DOHH2 (cell line): ENCODE data around the gene FABP1.

Source experiments
- H3F3A ChIP-seq: fragments of 200-600 bp; sonication (generic), shearing (Covaris generic); 2 replicates; pipeline ENCODE4 v1.6.0; 2016; ENCODE audit warnings: antibody characterized with exemption, mild to moderate bottlenecking; ENCODE audit not compliant: control insufficient read depth, insufficient read depth
- H3K27ac ChIP-seq: fragments of 200-600 bp; sonication (generic); 2 replicates; pipeline ENCODE4 v1.5.1; 2014; ENCODE audit warnings: low read depth, mild to moderate bottlenecking, low read length, moderate library complexity
- H3K27me3 ChIP-seq: fragments of 200-600 bp; sonication (generic); 2 replicates; pipeline ENCODE4 v1.6.1; 2014; ENCODE audit warnings: mild to moderate bottlenecking, low read length, mixed read lengths; ENCODE audit not compliant: control insufficient read depth
- H3K36me3 ChIP-seq: fragments of 200-600 bp; sonication (generic); 2 replicates; pipeline ENCODE4 v1.6.1; 2014; ENCODE audit warnings: mild to moderate bottlenecking, low read length, moderate library complexity, mixed read lengths; ENCODE audit not compliant: control insufficient read depth
- H3K4me1 ChIP-seq: fragments of 200-600 bp; sonication (generic); 2 replicates; pipeline ENCODE4 v1.6.1; 2014; ENCODE audit warnings: mild to moderate bottlenecking, low read length, mixed read lengths; ENCODE audit not compliant: control insufficient read depth
- H3K4me2 ChIP-seq: fragments of 200-600 bp; sonication (generic); 2 replicates; pipeline ENCODE4 v1.6.0; 2014; ENCODE audit warnings: mild to moderate bottlenecking, low read length, moderate library complexity
- H3K4me3 ChIP-seq: fragments of 200-600 bp; sonication (generic); 2 replicates; pipeline ENCODE4 v1.5.1; 2014; ENCODE audit warnings: mild to moderate bottlenecking, low read length, mixed read lengths
- H3K79me2 ChIP-seq: fragments of 200-600 bp; sonication (generic); 2 replicates; pipeline ENCODE4 v1.6.1; 2014; ENCODE audit warnings: mild to moderate bottlenecking, low read length, mixed read lengths; ENCODE audit not compliant: control insufficient read depth
- H3K9me2 ChIP-seq: fragments of 200-600 bp; sonication (generic); replicated peaks from 2 replicates; pipeline ENCODE4 v1.6.1; 2014; ENCODE audit warnings: mild to moderate bottlenecking, low read length, mixed read lengths; ENCODE audit not compliant: control insufficient read depth
- H3K9me3 ChIP-seq: fragments of 200-600 bp; sonication (generic); 2 replicates; pipeline ENCODE4 v1.6.1; 2014; ENCODE audit warnings: antibody characterized with exemption, low read length, mixed read lengths; ENCODE audit not compliant: control insufficient read depth, insufficient read depth
- H4K20me1 ChIP-seq: fragments of 200-600 bp; sonication (generic); 2 replicates; pipeline ENCODE4 v1.6.0; 2014; ENCODE audit warnings: low read depth, mild to moderate bottlenecking, antibody characterized with exemption, low read length, moderate library complexity; ENCODE audit not compliant: control insufficient read depth, insufficient read depth
- CTCF ChIP-seq: fragments of 200-600 bp; sonication (generic); IDR thresholded peaks from one replicate; pipeline ENCODE4 v1.5.1; 2014; ENCODE audit warnings: antibody characterized with exemption, mild to moderate bottlenecking, low read depth, low read length; ENCODE audit not compliant: poor library complexity, severe bottlenecking
- EZH2phosphoT487 ChIP-seq: fragments of 200-600 bp; sonication (generic); IDR thresholded peaks from 2 replicates; pipeline ENCODE4 v1.6.1; 2017; ENCODE audit warnings: borderline replicate concordance, mild to moderate bottlenecking, antibody characterized with exemption, low read length, moderate library complexity, mixed read lengths

Gene FABP1

GRCh38 chr2:88087763-88088162 lies 40.1 kb downstream of the FABP1 start:
- Histone ChIP-seq H3K4me3 (no peak overlapping the region), H3K27ac (no peak overlapping the region), H3K9me3 (no peaks in the 10 kb centered on the region), H3K9me2 (no peaks in the 10 kb centered on the region), H3K4me1 (no peaks in the 10 kb centered on the region), H3K4me2 (no peak overlapping the region), H3K79me2 (no peaks in the 10 kb centered on the region), H3K36me3 (no peaks in the 10 kb centered on the region), H3K27me3 (no peaks in the 10 kb centered on the region), H4K20me1 (no peaks in the 10 kb centered on the region), H3F3A (no peaks in the 10 kb centered on the region)
- no peak for TF ChIP-seq EZH2phosphoT487
- no peak for TF ChIP-seq CTCF

GRCh38 chr2:88087073-88087472 lies 40.8 kb downstream of the FABP1 start:
- H3K4me1 ChIP-seq: no peaks in the 10 kb centered on the region
- no peak for TF ChIP-seq EZH2phosphoT487
- TF ChIP-seq CTCF: no peak
- no peaks in the 10 kb centered on the region for H3K9me3 ChIP-seq
- H3K4me2 ChIP-seq: no peak overlapping the region
- no peaks in the 10 kb centered on the region for H3K9me2 ChIP-seq
- H3K27ac ChIP-seq: no peak overlapping the region
- no peak overlapping the region for H3K4me3 ChIP-seq
- H3F3A ChIP-seq: no peaks in the 10 kb centered on the region
- H3K79me2 ChIP-seq: no peaks in the 10 kb centered on the region
- no peaks in the 10 kb centered on the region for H3K27me3 ChIP-seq
- H4K20me1 ChIP-seq: no peaks in the 10 kb centered on the region
- H3K36me3 ChIP-seq: no peaks in the 10 kb centered on the region

- no peaks in the 10 kb centered on the region for H3K27me3 ChIP-seq
- no peaks in the 10 kb centered on the region for H3K36me3 ChIP-seq
- H3K79me2 ChIP-seq: no peaks in the 10 kb centered on the region
- H3K27ac ChIP-seq: no peak overlapping the region
- H3K9me3 ChIP-seq: no peaks in the 10 kb centered on the region
- no peak for TF ChIP-seq EZH2phosphoT487
- TF ChIP-seq CTCF: no peak
- no peaks in the 10 kb centered on the region for H3K9me2 ChIP-seq
- no peaks in the 10 kb centered on the region for H3K4me1 ChIP-seq
- H3K4me3 ChIP-seq: no peak overlapping the region
- H4K20me1 ChIP-seq: no peaks in the 10 kb centered on the region
- H3K4me2 ChIP-seq: no peak overlapping the region
- no peaks in the 10 kb centered on the region for H3F3A ChIP-seq
Observed at GRCh38 chr2:88086401-88086800, 41.5 kb downstream of the FABP1 start.

GRCh38 chr2:88085602-88086001 lies 42.3 kb downstream of the FABP1 start:
- H3K27me3 ChIP-seq: no peaks in the 10 kb centered on the region
- H3F3A ChIP-seq: no peaks in the 10 kb centered on the region
- H3K4me3 ChIP-seq: no peak overlapping the region

More at GRCh38 chr2:88085602-88086001, 42.3 kb downstream of the FABP1 start:
- Histone ChIP-seq H3K79me2 (no peaks in the 10 kb centered on the region), H3K36me3 (no peaks in the 10 kb centered on the region), H3K9me2 (no peaks in the 10 kb centered on the region), H4K20me1 (no peaks in the 10 kb centered on the region), H3K4me2 (no peak overlapping the region), H3K27ac (no peak overlapping the region), H3K9me3 (no peaks in the 10 kb centered on the region), H3K4me1 (no peaks in the 10 kb centered on the region)
- no peak for TF ChIP-seq EZH2phosphoT487
